ENCODE measurements around the gene NRG2. TPM values are rescaled to one million over a fixed set of nuclear protein-coding genes. Genes with fewer than 3 reads are reported as not detected.

The NRG2 gene
- total RNA-seq, 3 donors from 2014 or later (not counting 1 experiment from before 2014, with no cell fraction given), result 0.21 to 0.50 (median 0.40) TPM

DNA sequence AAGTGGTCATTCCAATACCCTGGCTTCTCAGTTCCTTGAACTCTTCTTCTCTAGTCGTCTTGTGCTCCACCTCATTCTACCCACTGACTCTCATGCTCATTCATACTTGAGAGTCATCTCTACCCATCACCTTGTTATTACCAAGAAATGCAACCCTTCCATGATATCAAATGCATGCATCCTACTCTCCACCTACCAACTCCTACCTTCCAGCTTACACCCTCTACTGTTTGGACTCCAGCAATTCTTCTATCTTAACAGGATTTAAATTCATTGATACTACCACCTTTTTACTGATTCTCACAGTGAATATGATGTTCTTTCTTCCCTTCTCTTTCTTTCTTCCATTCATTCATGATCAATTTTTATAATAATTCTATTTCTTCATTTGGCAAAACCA is 30.7 kb downstream of the NRG2 start:
- Mint-ChIP-seq H3K9me3 (no peaks in the 10 kb centered on the region), H3K27ac (no peak overlapping the region), H3K4me1 (no peaks in the 10 kb centered on the region), H3K27me3 (ENCODE audit: low read depth in 2 of 2) (peaks cover 4 to 5% of the 10 kb centered on the region in 2 donors), H3K36me3 (no peaks in the 10 kb centered on the region), H3K4me3 (no peak overlapping the region)
- 76% methylated on average over 1 of the region's 1 CpG for WGBS (ENCODE audit: insufficient coverage)
- H3K36me3 ChIP-seq (ENCODE audit: control insufficient read depth, insufficient read depth, low read length), result no peaks in the 10 kb centered on the region
- TF ChIP-seq, protein P1, sequence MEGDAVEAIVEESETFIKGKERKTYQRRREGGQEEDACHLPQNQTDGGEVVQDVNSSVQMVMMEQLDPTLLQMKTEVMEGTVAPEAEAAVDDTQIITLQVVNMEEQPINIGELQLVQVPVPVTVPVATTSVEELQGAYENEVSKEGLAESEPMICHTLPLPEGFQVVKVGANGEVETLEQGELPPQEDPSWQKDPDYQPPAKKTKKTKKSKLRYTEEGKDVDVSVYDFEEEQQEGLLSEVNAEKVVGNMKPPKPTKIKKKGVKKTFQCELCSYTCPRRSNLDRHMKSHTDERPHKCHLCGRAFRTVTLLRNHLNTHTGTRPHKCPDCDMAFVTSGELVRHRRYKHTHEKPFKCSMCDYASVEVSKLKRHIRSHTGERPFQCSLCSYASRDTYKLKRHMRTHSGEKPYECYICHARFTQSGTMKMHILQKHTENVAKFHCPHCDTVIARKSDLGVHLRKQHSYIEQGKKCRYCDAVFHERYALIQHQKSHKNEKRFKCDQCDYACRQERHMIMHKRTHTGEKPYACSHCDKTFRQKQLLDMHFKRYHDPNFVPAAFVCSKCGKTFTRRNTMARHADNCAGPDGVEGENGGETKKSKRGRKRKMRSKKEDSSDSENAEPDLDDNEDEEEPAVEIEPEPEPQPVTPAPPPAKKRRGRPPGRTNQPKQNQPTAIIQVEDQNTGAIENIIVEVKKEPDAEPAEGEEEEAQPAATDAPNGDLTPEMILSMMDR (IDR thresholded peaks at IDR 0.05), result no peak
- no peaks in the 10 kb centered on the region for H3K4me1 ChIP-seq (ENCODE audit: control insufficient read depth, insufficient read depth, low read length)
- DNase-seq, result no peak
- ATAC-seq, result no peak
- H3K9me3 ChIP-seq (ENCODE audit: control insufficient read depth, insufficient read depth, low read length), result no peaks in the 10 kb centered on the region
- no peak overlapping the region for H3K4me3 ChIP-seq (ENCODE audit: low read length)
- H3K27me3 ChIP-seq (ENCODE audit: control insufficient read depth, insufficient read depth, low read length), result no peaks in the 10 kb centered on the region
- H3K27ac ChIP-seq (ENCODE audit: low read length), result no peak overlapping the region
- intact Hi-C loops (cut with micrococcal nuclease), result no loop called here

DNA sequence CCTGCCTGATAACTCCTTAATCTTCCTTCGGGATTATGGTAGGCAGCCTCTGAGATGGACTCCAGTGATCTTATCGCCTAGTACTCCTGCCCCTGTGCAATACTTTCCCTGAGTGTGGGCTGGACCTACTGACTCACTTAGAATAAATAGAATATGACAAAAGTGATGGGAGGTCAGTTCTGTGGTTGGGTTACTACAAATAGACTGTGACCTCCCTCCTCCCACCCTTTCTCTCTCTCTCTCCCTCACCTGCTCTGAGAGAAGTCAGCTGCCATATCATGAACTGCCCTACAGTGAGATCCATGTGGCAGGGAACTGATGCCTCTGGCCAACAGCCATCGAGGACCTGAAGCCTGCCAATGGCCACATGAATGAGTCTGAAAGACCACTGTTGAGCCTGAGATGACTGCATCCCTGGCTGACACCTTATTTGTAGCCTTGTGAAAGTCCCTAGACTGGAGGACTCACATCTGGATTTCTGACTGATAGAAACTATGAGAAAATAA is 31.7 kb downstream of the NRG2 start:
- H3K4me3 ChIP-seq (ENCODE audit: low read length), result no peak overlapping the region
- H3K36me3 ChIP-seq (ENCODE audit: control insufficient read depth, insufficient read depth, low read length), result no peaks in the 10 kb centered on the region
- Mint-ChIP-seq H3K27me3 (ENCODE audit: low read depth in 2 of 2) (peaks cover 4 to 5% of the 10 kb centered on the region in 2 donors), H3K4me3 (no peak overlapping the region), H3K36me3 (no peaks in the 10 kb centered on the region), H3K27ac (no peak overlapping the region), H3K9me3 (no peaks in the 10 kb centered on the region), H3K4me1 (no peaks in the 10 kb centered on the region)
- H3K4me1 ChIP-seq (ENCODE audit: control insufficient read depth, insufficient read depth, low read length), result no peaks in the 10 kb centered on the region
- intact Hi-C loops (cut with micrococcal nuclease), result no loop called here
- WGBS (ENCODE audit: insufficient coverage), result 73% methylated on average over 3 of the region's 3 CpGs
- no peak overlapping the region for H3K27ac ChIP-seq (ENCODE audit: low read length)
- ATAC-seq (no peak), DNase-seq (no peak)
- H3K9me3 ChIP-seq (ENCODE audit: control insufficient read depth, insufficient read depth, low read length), result no peaks in the 10 kb centered on the region
- H3K27me3 ChIP-seq (ENCODE audit: control insufficient read depth, insufficient read depth, low read length), result peaks cover 2% of the 10 kb centered on the region
- TF ChIP-seq, protein P1 (IDR thresholded peaks at IDR 0.05), result no peak

- peaks cover 4 to 5% of the 10 kb centered on the region in 2 donors for H3K27me3 Mint-ChIP-seq (ENCODE audit: low read depth in 2 of 2)
- WGBS (ENCODE audit: insufficient coverage), result 96% methylated on average over 3 of the region's 3 CpGs
- H3K27ac Mint-ChIP-seq, result no peak overlapping the region
- Histone ChIP-seq H3K4me1 (ENCODE audit: control insufficient read depth, insufficient read depth, low read length) (no peaks in the 10 kb centered on the region), H3K36me3 (ENCODE audit: control insufficient read depth, insufficient read depth, low read length) (no peaks in the 10 kb centered on the region), H3K4me3 (ENCODE audit: low read length) (no peak overlapping the region), H3K27ac (ENCODE audit: low read length) (no peak overlapping the region), H3K27me3 (ENCODE audit: control insufficient read depth, insufficient read depth, low read length) (peaks cover 5% of the 10 kb centered on the region), H3K9me3 (ENCODE audit: control insufficient read depth, insufficient read depth, low read length) (no peaks in the 10 kb centered on the region)
- no peaks in the 10 kb centered on the region for H3K4me1 Mint-ChIP-seq
- intact Hi-C loops (cut with micrococcal nuclease), result no loop called here
- H3K36me3 Mint-ChIP-seq, result no peaks in the 10 kb centered on the region
- no peak for ATAC-seq
- H3K9me3 Mint-ChIP-seq, result no peaks in the 10 kb centered on the region
- no peak overlapping the region for H3K4me3 Mint-ChIP-seq
- DNase-seq, result no peak
- TF ChIP-seq, protein P1 (IDR thresholded peaks at IDR 0.05), result no peak
Measured at GRCh38 chr5:140010798-140011197, 32.3 kb downstream of the NRG2 start.

GRCh38 chr5:140007311-140007710 is 35.8 kb downstream of the NRG2 start:
- no peaks in the 10 kb centered on the region for H3K36me3 Mint-ChIP-seq
- TF ChIP-seq, protein P1 (IDR thresholded peaks at IDR 0.05), result no peak
- no peak overlapping the region for H3K27ac Mint-ChIP-seq
- DNase-seq (no peak), ATAC-seq (no peak)
- Histone ChIP-seq H3K4me3 (ENCODE audit: low read length) (no peak overlapping the region), H3K27me3 (ENCODE audit: control insufficient read depth, insufficient read depth, low read length) (peaks cover 9% of the 10 kb centered on the region), H3K9me3 (ENCODE audit: control insufficient read depth, insufficient read depth, low read length) (no peaks in the 10 kb centered on the region), H3K36me3 (ENCODE audit: control insufficient read depth, insufficient read depth, low read length) (no peaks in the 10 kb centered on the region), H3K4me1 (ENCODE audit: control insufficient read depth, insufficient read depth, low read length) (no peaks in the 10 kb centered on the region), H3K27ac (ENCODE audit: low read length) (no peak overlapping the region)
- H3K4me1 Mint-ChIP-seq, result no peaks in the 10 kb centered on the region
- H3K27me3 Mint-ChIP-seq (ENCODE audit: low read depth in 2 of 2), result peaks cover 26 to 37% of the 10 kb centered on the region in 2 donors
- intact Hi-C loops (cut with micrococcal nuclease), result no loop called here
- 88% methylated on average over 1 of the region's 2 CpGs for WGBS (ENCODE audit: insufficient coverage)
- H3K9me3 Mint-ChIP-seq, result no peaks in the 10 kb centered on the region
- no peak overlapping the region for H3K4me3 Mint-ChIP-seq
